ENCODE data around the gene RAB30.

- TF ChIP-seq CTCF (conservative IDR thresholded peaks at IDR 0.05 in 1 of 2, IDR thresholded peaks at IDR 0.05 in 1 of 2; ENCODE audit: extremely low read depth in 1 of 2, insufficient read depth in 1 of 2, low read depth in 1 of 2, low read length in 2 of 2) = no peak
- no peak for TF ChIP-seq EZH2 (IDR thresholded peaks at IDR 0.05; ENCODE audit: borderline replicate concordance, low read length)
Measured at GRCh38 chr11:82945682-82946081, 126.0 kb downstream of the RAB30 start.

Data from mammary epithelial cell (primary cell).